Middle frontal gyrus (tissue), 1 donor: ENCODE results near the gene ZNF407.

Experiments
- DNase-seq: peaks from one replicate; pipeline ENCODE4 v3.0.0-alpha.2; 2015; ENCODE audit warnings: low spot score; ENCODE audit errors: extremely low spot score

The ZNF407 gene

DNA sequence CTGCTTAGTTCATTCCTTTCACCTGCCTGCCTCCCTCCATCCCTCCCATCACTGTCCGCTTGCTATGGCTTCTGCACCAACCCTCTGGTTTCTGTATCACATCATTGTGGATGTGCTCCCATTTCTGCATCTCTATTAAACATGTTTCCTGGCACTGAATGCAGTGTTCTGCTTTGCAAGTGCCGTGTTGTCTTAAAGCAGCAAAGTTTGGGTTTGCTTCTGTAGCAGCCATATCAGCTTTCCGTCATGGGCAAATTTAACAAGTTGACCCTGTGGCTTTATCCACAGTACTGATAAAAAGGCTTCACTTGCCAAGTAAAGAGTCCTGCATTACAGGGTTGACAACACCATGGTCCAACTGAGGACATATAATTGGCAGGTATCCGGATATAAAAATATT lies 445.8 kb downstream of the ZNF407 start:
- DNase-seq = no peak

DNA sequence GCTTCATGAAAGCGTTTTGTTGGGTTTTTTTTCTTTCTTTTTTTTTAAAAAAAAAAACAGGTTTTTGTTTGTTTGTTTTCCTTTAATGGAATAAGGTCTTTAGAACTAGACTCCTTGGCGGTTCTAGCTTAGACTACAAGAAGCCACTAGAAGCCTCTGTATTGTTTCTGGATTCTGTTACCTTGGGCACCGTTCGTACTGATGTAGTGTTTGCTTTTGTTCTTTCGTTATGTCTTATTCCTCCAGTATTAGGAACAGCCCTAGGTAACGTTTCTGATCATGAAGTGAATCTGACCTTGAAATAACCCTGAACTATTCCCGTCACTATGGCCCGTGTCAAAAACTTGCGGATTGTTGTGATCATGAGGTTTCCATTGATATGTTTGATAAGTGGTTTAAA lies 446.6 kb downstream of the ZNF407 start:
- no peak for DNase-seq

GRCh38 chr18:75044791-75045190 lies 447.1 kb downstream of the ZNF407 start:
- DNase-seq = no peak

DNA sequence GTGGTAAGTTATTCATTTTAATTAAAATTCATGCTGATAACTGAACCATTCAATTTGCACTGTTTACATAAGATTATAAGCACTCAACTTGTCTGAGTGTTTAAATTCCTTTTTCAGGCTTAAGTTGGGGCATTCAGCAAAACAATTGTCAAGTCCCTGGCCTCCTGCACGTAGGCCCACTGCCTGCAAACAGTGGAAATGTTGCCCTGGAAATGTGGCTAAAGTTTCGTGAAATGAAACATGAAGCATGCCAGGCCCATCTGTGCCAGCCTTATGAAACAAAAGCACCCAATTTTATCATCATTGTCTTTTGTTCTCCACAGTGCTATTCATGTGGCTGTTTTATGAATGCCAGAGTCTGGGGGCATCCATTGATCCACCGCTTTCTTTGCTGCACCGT lies 447.6 kb downstream of the ZNF407 start:
- DNase-seq = no peak

DNA sequence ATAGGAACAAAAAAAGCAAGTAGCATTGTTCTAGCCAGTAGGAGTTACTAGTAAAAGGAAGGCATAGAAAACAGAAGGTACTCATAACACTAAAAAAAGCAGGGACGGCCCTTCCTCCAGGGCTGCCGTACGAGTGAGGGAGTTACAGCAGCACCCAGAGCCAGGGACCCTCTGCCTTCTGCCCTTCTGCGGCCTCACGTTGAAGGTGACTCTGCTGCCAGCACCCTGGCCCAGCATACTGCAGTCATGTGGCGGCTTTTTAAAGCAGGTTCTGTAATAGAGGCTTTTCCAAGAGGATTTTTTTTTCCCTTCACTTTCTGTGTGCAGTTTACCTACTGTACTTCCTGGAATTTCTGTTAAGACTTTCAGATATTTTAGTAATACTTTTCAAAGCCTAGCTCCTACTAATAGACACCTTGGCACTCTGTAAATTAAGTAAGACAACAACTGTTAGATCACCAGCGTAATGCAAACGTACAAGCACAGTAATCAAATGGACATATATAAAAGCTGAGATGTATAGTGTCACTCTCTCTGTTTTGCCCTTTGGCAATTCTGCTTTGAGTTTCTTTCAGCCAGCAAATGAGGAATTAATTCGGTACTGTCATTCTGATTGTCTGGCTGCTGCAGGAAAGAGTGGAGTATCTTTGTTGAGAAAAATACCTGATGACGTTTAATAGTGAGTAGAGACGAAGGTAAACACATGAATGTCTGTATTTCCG lies 449.7 kb downstream of the ZNF407 start:
- no peak for DNase-seq

GRCh38 chr18:75048776-75049454 lies 451.2 kb downstream of the ZNF407 start:
- no peak for DNase-seq

DNA sequence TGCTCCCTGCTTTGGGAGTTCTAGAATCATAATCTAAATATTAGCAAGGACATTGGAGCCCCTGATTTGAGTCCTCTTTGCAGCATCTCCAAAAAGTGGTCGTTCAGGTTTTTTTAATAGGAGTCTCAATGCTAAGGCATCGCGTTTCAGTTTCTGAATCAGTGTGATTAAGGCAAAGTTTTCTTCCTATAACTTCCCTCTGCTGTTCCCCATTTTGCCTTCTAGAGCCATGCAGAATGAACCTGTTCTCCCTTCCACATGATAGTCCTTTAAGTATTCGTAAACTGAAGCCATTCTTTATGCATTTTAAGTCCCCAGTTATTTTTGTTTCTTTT lies 451.8 kb downstream of the ZNF407 start:
- no peak for DNase-seq

GRCh38 chr18:75051757-75052156 lies 454.1 kb downstream of the ZNF407 start:
- no peak for DNase-seq

- DNase-seq = no peak
Observed at GRCh38 chr18:75052475-75052874, 454.8 kb downstream of the ZNF407 start.

DNA sequence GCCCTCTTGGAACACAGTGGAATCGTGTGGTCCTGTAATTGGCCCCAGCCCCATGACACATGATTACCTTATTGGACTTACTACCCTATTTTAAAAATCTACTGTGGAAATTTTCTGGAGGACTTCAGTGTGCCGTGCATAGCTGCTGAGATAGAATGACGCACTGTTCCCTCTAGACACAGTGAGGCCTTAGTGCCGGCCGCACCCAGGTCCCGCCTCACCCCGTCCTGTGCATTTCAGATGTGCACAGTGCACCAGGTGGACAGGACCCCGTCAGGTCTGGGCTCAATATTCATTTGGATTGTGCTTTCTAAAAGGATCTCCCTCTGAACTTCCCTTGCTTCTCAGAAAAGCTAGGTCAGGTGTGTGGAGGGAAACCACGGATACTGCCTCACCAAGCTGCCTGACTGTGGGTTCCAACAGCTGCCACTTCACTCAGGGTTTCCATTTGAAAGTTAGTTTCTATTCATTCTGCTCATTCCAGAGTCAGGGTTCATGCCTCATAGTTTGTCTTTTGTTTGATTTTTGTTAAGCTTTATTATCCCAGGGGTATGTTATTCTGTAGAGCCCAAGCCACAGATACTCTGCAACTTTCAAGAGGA lies 455.5 kb downstream of the ZNF407 start:
- no peak for DNase-seq

- DNase-seq = no peak
Observed at GRCh38 chr18:75054046-75054445, 456.4 kb downstream of the ZNF407 start.

DNA sequence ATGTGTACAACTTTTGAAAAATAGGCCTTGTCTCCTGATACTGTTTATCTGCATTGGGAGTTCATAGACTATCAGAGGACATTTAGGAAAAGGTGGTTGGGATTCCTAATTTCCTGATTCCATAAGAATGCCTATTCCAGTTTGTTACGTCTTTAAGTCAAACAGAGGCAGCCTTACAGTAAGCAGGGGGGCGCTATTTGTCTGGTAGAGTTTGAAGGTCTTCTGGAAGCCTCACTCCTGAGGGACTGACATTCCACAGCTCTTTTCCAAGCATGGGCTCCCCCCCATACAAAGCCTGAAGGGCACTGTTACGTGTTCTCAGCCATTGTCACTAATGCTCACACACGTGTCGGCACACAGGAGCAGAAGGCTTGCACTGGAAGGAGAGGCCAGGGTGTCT lies 456.9 kb downstream of the ZNF407 start:
- no peak for DNase-seq

GRCh38 chr18:75057169-75057960 lies 459.7 kb downstream of the ZNF407 start:
- no peak for DNase-seq

DNA sequence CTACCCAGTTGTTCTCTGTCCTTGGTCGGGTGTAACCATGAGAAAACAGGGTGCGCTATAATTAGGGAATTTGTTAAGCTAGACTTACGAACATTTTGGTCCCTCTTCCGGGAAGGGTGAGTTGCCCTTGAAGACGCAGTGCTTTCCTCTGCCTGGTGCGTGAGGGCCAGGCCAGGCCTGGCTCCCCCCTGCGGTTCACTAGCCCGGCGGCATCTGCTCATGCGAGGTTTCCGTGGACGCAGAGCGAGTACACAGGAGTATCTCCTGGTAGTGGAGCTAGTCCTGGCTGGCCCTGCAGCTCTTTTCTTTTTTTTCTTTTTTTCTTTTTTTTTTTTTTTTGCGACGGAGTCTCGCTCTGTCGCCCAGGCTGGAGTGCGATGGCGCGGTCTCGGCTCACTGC lies 462.5 kb downstream of the ZNF407 start:
- DNase-seq = no peak

DNA sequence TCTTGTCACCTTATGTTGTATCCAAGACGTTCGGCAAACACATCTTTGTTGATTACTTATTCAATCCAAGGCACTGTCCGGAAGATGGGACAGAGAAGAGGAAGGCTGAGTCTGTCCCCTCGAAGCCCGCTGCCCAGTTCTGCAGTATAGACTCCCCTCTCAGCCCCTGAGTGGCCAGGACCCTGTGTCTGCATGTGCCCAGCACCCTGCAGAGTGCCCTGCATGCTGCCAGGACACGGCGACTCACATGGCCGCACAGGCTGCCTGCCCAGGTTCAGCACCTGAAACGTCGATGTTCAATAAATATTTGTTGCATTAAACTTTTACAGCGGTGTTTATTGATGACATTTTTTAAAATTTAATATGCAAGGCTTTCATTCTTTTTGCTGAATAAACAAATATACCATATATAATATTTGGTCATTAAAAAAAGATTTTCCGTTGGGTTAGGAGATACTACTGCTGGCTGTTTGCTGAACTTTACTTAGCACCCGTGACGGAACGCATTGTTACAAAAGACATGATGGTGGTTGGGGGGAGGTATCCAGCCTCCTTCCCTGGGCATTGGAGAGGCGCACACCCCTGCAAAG lies 464.7 kb downstream of the ZNF407 start:
- DNase-seq = no peak

GRCh38 chr18:75063196-75063595 lies 465.5 kb downstream of the ZNF407 start:
- DNase-seq = no peak

DNA sequence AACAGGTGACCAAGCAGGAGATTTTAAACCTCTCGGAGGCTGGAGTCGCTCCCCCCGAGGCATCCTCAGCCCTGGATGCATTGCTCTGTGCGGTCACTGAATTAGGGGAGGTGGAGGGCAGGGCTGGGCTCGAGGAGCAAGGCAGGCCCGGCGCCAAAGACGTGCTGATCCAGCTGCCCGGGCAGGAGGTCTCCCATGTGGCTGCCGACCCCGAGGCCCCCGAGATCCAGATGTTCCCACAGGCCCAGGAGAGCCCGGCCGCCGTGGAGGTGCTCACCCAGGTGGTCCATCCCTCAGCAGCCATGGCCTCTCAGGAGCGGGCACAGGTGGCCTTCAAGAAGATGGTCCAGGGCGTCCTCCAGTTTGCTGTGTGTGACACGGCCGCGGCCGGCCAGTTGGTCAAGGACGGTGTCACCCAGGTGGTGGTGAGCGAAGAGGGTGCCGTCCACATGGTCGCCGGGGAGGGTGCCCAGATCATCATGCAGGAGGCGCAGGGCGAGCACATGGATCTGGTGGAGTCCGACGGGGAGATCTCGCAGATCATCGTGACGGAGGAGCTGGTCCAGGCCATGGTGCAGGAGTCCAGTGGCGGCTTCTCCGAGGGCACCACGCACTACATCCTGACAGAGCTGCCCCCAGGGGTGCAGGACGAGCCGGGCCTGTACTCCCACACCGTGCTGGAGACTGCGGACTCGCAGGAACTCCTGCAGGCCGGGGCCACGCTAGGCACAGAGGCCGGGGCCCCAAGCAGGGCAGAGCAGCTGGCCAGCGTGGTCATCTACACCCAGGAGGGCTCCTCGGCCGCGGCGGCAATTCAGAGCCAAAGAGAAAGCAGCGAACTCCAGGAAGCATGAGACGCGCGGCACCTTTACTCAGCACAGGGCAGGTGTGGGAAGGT lies 466.2 kb downstream of the ZNF407 start:
- DNase-seq = no peak

DNA sequence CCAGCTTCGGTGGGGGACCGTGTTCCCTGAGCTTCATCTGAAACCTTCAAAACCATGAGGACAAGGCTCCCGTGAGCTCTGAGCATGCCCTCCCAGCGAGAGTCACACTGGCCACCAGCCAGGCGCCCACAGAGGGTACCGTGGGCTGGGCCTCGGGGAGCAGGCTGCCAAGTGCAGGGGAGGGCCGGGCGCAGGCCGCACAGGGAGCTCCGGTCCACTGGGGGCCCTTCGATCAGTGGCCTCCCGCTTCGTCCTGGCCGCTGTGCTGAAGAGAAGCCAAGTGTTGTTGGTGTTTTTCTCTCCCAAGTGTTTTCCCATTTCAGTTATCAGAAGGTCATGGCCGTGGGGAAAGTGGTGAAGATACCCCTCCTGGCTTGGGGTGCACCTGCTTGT lies 466.8 kb downstream of the ZNF407 start:
- DNase-seq = no peak

DNA sequence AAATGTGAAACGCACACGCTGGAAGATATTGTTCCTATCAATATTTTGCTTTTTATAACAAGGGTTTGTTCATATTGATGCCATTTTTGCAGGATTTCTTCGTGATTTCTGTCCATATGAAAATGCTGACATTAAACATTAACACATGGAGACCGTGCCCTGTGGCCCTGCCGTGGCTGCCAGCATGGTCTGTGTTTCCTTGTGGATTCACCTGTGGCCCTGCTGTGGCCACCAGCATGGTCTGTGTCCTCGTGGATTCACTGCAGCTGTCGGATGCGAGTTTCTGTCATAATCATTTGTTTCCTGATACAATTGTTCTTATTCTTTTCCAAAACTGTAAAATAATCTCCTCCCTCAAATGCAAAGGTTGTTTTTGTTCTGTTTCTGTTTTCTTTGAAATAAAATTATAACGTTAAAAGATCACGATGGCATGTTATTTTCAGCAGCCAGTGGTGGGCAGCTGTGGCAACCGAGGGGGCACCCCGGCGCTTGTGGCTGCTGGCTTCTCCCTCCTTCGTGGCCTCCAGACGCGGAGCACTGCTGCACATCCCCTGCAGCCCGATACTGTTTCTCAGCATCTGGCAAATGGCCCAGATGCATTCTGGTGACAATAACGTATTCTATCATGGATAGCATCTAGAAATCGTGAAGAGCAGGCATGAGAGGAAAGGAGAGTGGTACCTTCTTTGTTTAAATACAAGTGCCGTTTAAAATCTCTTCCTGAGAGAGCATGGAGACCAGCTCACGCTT lies 467.8 kb downstream of the ZNF407 start:
- DNase-seq = no peak
